NCI-H1105 (cell line): Measurements from ENCODE around the gene COLGALT1.
"Not testable (repeated sequence)": the region's sequence is repeated elsewhere in the genome, so short reads cannot be mapped to it uniquely, and the experiment has no call there.

Experiments used
- DNase-seq: peaks from one replicate; lab custom pipeline; 2025; lab: John Stamatoyannopoulos, UW

Gene COLGALT1

GRCh38 chr19:17555480-17555928 lies at the start of gene COLGALT1:
COLGALT1 (plus strand) TSS chr19:17555649; CDS start chr19:17555714, 65 bp downstream.
- DNase-seq = peak; percentile 99

GRCh38 chr19:17506745-17507144 lies 48.7 kb upstream of the COLGALT1 start:
- no peak for DNase-seq

- DNase-seq = not testable (repeated sequence)
Measured at GRCh38 chr19:17508558-17508933, 46.9 kb upstream of the COLGALT1 start.

DNA sequence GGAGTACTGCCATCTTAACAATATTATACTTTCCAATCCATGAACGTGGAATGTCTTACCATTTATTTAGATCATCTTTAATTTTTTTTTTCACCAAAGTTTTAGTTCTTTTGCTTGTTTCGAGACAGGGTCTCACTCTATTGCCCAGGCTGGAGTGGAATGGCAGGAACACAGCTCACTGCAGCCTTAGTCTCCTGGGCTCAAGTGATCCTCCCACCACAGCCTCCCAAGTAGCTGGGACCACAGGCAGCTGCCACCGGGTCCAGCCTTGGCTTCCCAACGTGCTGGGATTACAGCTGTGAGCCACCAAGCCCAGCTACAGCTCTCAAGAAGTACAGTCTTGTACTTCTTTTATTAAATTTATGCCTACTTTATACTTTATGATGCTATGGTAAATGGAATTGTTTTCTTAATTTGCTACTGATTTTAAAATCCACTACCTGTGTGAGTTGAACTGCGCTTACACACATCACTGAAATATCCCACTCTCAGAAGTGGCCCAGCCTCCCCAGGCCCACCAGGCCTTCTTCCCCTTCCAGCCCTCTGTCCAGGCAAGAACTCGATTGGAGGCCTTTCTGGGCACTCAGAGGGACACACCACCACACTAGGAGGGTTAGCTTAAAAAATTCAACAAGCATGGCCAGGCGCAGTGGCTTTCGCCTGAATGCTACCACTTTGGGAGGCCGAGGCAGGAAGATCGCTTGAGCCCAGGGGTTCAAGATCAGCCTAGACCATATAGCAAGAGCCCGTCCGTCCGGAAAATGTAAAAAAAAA lies 45.0 kb upstream of the COLGALT1 start:
- DNase-seq = no peak

- DNase-seq = peak; percentile 85
Measured at GRCh38 chr19:17511724-17512573, 43.5 kb upstream of the COLGALT1 start.

GRCh38 chr19:17512574-17512939 lies 42.9 kb upstream of the COLGALT1 start:
- no peak for DNase-seq

- no peak for DNase-seq
Measured at GRCh38 chr19:17515408-17516149, 39.9 kb upstream of the COLGALT1 start.

DNA sequence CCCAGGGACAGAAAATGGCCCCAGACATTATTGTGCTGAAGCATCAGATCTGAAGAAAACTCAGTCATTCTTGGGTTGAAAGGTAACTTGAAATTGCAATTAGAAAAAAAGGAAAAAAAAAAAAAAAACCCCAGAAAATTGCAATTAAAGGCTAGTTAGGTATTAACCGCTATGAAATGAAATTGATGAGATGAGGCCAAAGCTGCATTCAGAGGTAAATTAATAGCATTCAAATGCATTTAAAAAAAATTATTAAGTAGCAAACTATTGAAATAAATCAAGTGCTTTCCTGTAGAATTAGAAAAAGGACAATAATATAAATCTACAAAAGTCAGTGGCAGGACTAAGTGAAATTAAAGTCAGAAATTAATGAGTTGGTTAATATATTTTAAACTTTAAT lies 37.6 kb upstream of the COLGALT1 start:
- DNase-seq = no peak

DNA sequence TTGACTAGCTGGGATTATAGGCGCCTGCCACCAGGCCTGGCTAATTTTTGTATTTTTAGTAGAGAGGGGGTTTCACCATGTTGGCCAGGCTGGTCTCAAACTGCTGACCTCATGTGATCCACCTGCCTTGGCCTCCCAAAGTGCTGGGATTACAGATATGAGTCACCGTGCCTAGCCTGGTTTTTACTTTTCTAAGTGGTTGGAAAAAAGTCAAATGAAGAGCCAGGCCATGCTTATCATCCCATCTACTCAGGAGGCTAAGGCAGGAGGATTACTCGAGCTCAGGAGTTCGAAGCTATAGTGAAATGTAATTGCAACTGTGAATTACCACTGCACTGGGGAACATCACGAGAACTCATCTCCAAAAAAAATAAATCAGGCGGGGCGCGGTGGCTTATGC lies 36.8 kb upstream of the COLGALT1 start:
- not testable (repeated sequence) for DNase-seq

DNA sequence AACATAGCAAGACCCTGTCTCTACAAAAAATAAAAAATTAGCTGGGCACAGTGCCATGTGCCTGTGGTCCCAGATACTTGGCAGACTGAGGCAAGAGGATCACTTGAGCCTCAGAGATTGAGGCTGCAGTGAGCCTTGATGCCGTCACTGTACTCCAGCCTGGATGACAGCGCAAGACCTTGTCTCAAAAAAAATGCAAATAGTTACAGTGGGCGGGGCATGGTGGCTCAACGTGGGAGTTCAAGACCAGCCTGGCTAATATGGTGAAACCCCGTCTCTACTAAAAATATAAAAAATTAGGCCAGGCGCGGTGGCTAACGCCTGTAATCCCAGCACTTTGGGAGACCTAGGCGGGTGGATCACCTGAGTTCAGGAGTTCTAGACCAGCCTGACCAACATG lies 35.5 kb upstream of the COLGALT1 start:
- no peak for DNase-seq

GRCh38 chr19:17520865-17521264 lies 34.6 kb upstream of the COLGALT1 start:
- no peak for DNase-seq

DNA sequence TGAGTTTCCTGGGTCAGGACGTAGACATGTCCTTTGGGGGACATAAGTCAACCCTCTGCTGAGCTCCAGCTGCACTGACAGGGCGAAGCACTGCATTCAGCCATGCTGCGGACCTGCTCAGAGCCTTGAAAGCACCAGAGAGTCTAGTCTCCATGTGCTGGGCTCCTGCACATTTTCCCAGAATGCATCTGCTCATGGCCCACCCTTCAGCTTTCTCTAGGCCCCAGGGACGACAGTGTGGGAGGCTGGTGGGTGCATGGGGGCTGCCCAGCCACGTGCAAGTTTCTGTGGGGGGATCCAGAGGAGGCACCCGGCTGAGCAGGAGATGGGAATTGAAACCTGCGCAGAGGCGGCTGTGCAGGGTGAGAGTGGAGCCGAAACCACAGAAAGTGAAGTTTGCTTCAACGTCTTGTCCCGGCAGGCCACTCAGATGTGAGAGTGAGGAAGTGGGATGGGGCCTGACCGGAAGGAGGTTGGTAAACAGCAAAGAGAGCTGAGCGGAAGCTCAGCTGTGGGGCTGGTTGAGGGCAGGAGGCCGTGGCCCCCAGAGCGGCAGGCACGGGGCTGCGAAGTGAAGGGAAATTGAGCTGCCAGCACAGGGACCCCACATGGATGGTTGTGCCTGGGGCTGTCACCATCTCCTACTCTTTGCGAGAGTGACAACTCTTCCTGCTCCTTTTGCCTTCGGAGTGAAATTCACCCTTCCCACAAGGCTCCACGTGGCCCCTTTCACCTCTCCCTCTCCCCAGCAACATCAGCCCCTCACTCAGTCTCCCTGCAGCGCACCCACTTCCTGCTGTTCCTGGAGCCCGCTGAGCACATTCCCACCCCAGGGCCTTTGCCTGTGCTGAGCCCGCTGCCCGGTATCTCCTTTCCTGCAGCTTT lies 32.2 kb upstream of the COLGALT1 start:
- DNase-seq = no peak

- no peak for DNase-seq
Measured at GRCh38 chr19:17524651-17525050, 30.8 kb upstream of the COLGALT1 start.

- DNase-seq = no peak
Measured at GRCh38 chr19:17525141-17525540, 30.3 kb upstream of the COLGALT1 start.

DNA sequence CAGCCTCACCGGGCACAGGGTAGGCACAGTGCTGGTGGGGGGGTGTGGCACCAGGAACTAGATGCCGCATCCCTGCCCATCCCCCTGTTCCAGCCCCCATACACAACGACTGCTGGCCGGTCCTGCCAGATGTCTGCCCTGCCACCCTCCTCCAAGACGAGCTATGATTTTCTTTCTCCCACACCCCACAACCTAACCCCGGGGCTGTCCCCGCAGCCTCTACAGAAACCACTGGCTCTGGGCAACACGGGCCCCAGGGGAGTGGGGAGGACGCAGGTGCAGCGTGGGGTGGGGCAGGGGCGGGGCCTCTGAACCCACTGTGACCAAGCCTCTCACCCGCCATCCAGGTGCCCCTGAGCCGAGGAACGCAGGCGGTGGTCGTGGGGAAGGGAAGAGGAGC lies 28.5 kb upstream of the COLGALT1 start:
- no peak for DNase-seq

DNA sequence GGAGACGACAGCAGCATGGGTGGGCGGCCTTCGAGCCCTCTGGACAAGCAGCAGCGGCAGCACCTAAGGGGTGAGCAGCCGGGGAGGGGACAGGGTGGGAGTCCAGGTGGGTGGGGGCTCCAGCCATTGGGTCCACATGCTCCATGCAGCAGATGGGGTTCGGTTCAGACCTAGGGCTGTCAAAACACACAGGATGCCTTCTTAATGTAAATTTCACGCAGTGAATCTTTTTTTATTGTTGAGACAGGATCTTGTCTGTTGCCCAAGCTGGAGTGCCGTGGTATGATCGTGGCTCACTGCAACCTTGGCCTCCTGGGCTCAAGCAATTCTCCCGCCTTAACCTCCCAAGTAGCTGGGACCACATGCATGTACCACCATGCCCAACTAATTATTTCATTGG lies 28.1 kb upstream of the COLGALT1 start:
- no peak for DNase-seq

DNA sequence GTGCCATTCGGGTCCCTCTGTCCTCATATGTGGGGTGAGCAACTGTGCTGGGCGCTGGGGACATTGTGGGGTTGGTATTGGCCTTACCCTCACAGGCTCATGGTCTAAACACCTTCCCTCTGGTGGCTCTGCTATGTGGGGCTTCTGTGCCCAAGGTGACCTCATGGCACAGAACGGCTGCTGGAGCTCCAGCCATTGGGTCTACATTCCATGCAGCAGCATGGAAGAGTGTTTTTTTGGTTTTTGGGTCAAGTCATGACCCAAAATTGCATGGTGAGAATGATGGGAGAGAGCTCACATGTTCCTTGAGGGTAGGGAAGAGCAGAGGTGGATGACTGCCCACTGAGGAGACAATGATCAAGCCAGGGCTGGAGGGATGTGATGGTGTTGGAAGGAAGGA lies 26.8 kb upstream of the COLGALT1 start:
- DNase-seq = no peak

DNA sequence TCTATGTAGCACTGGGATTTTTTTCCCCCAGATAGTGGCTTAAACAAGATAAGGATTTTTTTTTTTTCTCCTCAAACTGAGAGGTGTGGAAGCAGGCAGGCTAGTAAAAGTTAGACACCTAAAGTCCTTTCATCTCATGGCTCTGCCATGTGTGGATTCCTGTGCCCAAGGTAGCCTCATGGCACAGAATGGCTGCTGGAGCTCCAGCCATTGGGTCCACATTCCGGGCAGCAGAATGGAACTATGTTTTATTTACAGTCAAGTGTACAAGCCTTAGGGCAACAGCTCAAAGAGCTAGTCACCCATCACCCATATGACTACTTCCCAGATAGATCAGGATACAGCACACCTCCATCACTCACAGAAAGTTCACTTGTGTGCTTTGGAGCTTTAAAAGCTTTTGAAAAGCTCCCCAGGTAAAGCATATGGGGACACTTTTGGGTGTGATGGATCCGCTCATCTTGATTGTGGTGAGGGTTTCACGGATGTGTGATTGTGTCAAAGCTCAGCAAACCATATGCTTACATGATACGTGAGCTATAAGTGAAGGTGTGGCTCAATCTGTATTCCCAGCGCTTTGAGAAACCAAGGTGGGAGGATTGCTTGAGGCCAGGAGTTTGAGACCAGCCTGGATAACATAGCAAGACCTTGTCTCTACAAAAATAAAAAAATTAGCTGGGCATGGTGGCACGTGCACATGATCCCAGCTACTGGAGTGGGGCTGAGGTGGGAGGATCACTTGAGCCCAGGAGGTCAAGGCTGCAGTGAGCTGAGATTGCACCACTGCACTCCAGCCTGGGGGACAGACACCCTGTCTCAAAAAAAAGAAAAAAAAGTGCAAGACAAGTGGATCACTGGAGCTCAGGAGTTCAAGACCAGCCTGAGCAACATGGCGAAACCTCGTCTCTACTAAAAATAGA lies 25.9 kb upstream of the COLGALT1 start:
- DNase-seq = no peak

GRCh38 chr19:17530586-17530985 lies 24.9 kb upstream of the COLGALT1 start:
- DNase-seq = no peak

- DNase-seq = no peak
Measured at GRCh38 chr19:17532116-17532515, 23.3 kb upstream of the COLGALT1 start.
